IMR-90 (cell line): ENCODE results near the gene NREP. TPM values are rescaled to one million over a fixed set of nuclear protein-coding genes. Genes with fewer than 3 reads are reported as not detected.

Source experiments
- ATAC-seq: fragments of 200-7000 bp; cut with Tn5 transposase; 2 replicates; pipeline ENCODE4 v1.9.1; 2020; ENCODE audit warnings: low read depth, mild to moderate bottlenecking, moderate library complexity
- BruUV-seq: library from RNA; stranded (reverse); fragments of 400-500 nt; replicated peaks from 2 replicates; lab custom pipeline; 2021; lab: Mats Ljungman, UMichigan
- CTCF ChIA-PET: fragments of 300-600 bp; formaldehyde crosslinking; extraction: SDS; loops from one replicate; lab custom pipeline; 2021; ENCODE audit warnings: antibody characterized with exemption; lab: Yijun Ruan, JAX
- POLR2A ChIA-PET: fragments of 300-600 bp; sonication (Branson Sonifier 250); formaldehyde crosslinking; loops from one replicate; lab custom pipeline; 2022; ENCODE audit warnings: antibody characterized with exemption; ENCODE audit not compliant: unreplicated experiment; lab: Charles Lee
- DNase-seq: peaks from one replicate; pipeline ENCODE4 v3.0.0; 2013
- H2AFZ ChIP-seq: replicated peaks from 2 replicates; pipeline ENCODE3; 2013; ENCODE audit warnings: low read length, mild to moderate bottlenecking; ENCODE audit not compliant: poor library complexity
- H2AK5ac ChIP-seq: 2 replicates; pipeline ENCODE4 v1.6.1; 2013; ENCODE audit warnings: low read depth, low read length, inconsistent platforms
- H2AK9ac ChIP-seq: replicated peaks from 2 replicates; pipeline ENCODE3; 2013; ENCODE audit warnings: mild to moderate bottlenecking, low read depth, low read length, moderate library complexity; ENCODE audit not compliant: poor library complexity
- H2BK120ac ChIP-seq: 2 replicates; pipeline ENCODE4 v1.6.1; 2013; ENCODE audit warnings: low read depth, low read length, inconsistent platforms
- H2BK15ac ChIP-seq: 3 replicates; pipeline ENCODE4 v1.6.1; 2013; ENCODE audit warnings: low read depth, low read length, inconsistent platforms
- H2BK20ac ChIP-seq: 2 replicates; pipeline ENCODE4 v1.6.1; 2013; ENCODE audit warnings: low read depth, mild to moderate bottlenecking, inconsistent platforms, low read length, moderate library complexity
- H2BK5ac ChIP-seq: 2 replicates; pipeline ENCODE4 v1.6.1; 2013; ENCODE audit warnings: mild to moderate bottlenecking, low read depth, low read length, inconsistent platforms; ENCODE audit not compliant: poor library complexity, severe bottlenecking
- H3K14ac ChIP-seq: replicated peaks from 2 replicates; pipeline ENCODE4 v1.6.1; 2013; ENCODE audit warnings: low read depth, low read length, inconsistent platforms
- H3K18ac ChIP-seq: 2 replicates; pipeline ENCODE4 v1.6.1; 2013; ENCODE audit warnings: low read depth, low read length, control low read depth
- H3K23ac ChIP-seq: 2 replicates; pipeline ENCODE4 v1.6.1; 2013; ENCODE audit warnings: low read depth, low read length, inconsistent platforms
- H3K27ac ChIP-seq: 2 replicates; pipeline ENCODE4 v1.5.1; 2013; ENCODE audit warnings: mild to moderate bottlenecking, control low read depth, low read length; ENCODE audit not compliant: insufficient read depth
- H3K27me3 ChIP-seq: 2 replicates; pipeline ENCODE4 v1.6.1; 2013; ENCODE audit warnings: low read length; ENCODE audit not compliant: control insufficient read depth, insufficient read depth
- H3K36me3 ChIP-seq: 2 replicates; pipeline ENCODE4 v1.6.1; 2013; ENCODE audit warnings: low read length, mixed read lengths; ENCODE audit not compliant: control insufficient read depth, insufficient read depth
- H3K4ac ChIP-seq: 2 replicates; pipeline ENCODE4 v1.6.1; 2013; ENCODE audit warnings: low read depth, low read length, inconsistent platforms
- H3K4me1 ChIP-seq: 2 replicates; pipeline ENCODE4 v1.6.1; 2013; ENCODE audit warnings: low read length, mixed read lengths; ENCODE audit not compliant: control insufficient read depth, insufficient read depth
- H3K4me2 ChIP-seq: 2 replicates; pipeline ENCODE4 v1.6.1; 2013; ENCODE audit warnings: low read depth, mild to moderate bottlenecking, control low read depth, low read length, moderate library complexity
- H3K4me3 ChIP-seq: 2 replicates; pipeline ENCODE4 v1.5.1; 2013; ENCODE audit warnings: low read depth, mild to moderate bottlenecking, control low read depth, low read length, moderate library complexity; ENCODE audit not compliant: insufficient read depth
- H3K56ac ChIP-seq: 2 replicates; pipeline ENCODE4 v1.6.1; 2013; ENCODE audit warnings: low read length, inconsistent platforms; ENCODE audit not compliant: insufficient read depth; ENCODE audit errors: extremely low read depth
- H3K79me1 ChIP-seq, 2 experiments: 2 replicates each; pipeline ENCODE4 v1.6.1; 2013; ENCODE audit warnings: low read length in 2 of 2, inconsistent platforms in 1 of 2, low read depth in 1 of 2
- H3K9ac ChIP-seq: 2 replicates; pipeline ENCODE4 v1.6.1; 2013; ENCODE audit warnings: low read depth, low read length, control low read depth
- H3K9me1 ChIP-seq: 2 replicates; pipeline ENCODE4 v1.6.1; 2013; ENCODE audit warnings: low read length, inconsistent platforms; ENCODE audit not compliant: insufficient read depth
- H3K9me3 ChIP-seq: 2 replicates; pipeline ENCODE4 v1.6.1; 2013; ENCODE audit warnings: low read length; ENCODE audit not compliant: control insufficient read depth, insufficient read depth
- H4K20me1 ChIP-seq: 2 replicates; pipeline ENCODE4 v1.6.1; 2013; ENCODE audit warnings: low read length, inconsistent platforms; ENCODE audit not compliant: insufficient read depth
- H4K5ac ChIP-seq: 2 replicates; pipeline ENCODE4 v1.6.1; 2013; ENCODE audit warnings: mild to moderate bottlenecking, low read depth, low read length, control low read depth
- H4K8ac ChIP-seq, 2 experiments: 2 replicates each; pipeline ENCODE4 v1.6.1; 2013; ENCODE audit warnings: low read depth in 2 of 2, low read length in 2 of 2, control low read depth in 1 of 2, inconsistent platforms in 1 of 2
- H4K91ac ChIP-seq: 2 replicates; pipeline ENCODE4 v1.6.1; 2013; ENCODE audit warnings: low read depth, low read length, inconsistent platforms; ENCODE audit not compliant: insufficient read depth
- BHLHE40 ChIP-seq: fragments of 150-350 bp; IDR thresholded peaks from 2 replicates; pipeline ENCODE4 v1.6.1; 2016; ENCODE audit warnings: mild to moderate bottlenecking, low read depth, low read length
- CEBPB ChIP-seq: IDR thresholded peaks from 2 replicates; pipeline ENCODE4 v1.6.1; 2012; ENCODE audit warnings: low read depth, low read length, improper control_type of control experiment
- CHD1 ChIP-seq: IDR thresholded peaks from 2 replicates; pipeline ENCODE4 v1.6.1; 2012; ENCODE audit warnings: low read depth, low read length, improper control_type of control experiment
- ELK1 ChIP-seq: fragments of 150-350 bp; IDR thresholded peaks from 2 replicates; pipeline ENCODE4 v1.6.1; 2016; ENCODE audit warnings: low read depth, mild to moderate bottlenecking, low read length, moderate library complexity, borderline replicate concordance
- FOS ChIP-seq: fragments of 150-350 bp; IDR thresholded peaks from 2 replicates; pipeline ENCODE4 v1.6.1; 2016; ENCODE audit warnings: low read depth, low read length
- MAFK ChIP-seq: IDR thresholded peaks from 2 replicates; pipeline ENCODE4 v1.6.1; 2012; ENCODE audit warnings: low read depth, low read length, improper control_type of control experiment
- MAZ ChIP-seq: IDR thresholded peaks from 2 replicates; pipeline ENCODE4 v1.6.1; 2012; ENCODE audit warnings: low read depth, mild to moderate bottlenecking, low read length, improper control_type of control experiment, moderate library complexity, borderline replicate concordance
- MXI1 ChIP-seq: IDR thresholded peaks from 2 replicates; pipeline ENCODE4 v1.6.1; 2012; ENCODE audit warnings: low read depth, mild to moderate bottlenecking, low read length, moderate library complexity, borderline replicate concordance
- NFE2L2 ChIP-seq: fragments of 150-350 bp; IDR thresholded peaks from 2 replicates; pipeline ENCODE4 v1.6.1; 2016; ENCODE audit warnings: low read depth, mild to moderate bottlenecking, low read length
- POLR2A ChIP-seq: IDR thresholded peaks from 2 replicates; pipeline ENCODE4 v1.6.1; 2012; ENCODE audit warnings: mild to moderate bottlenecking, low read depth, low read length
- RAD21 ChIP-seq: IDR thresholded peaks from 2 replicates; pipeline ENCODE4 v1.6.1; 2012; ENCODE audit warnings: low read length, improper control_type of control experiment
- RCOR1 ChIP-seq: IDR thresholded peaks from 2 replicates; pipeline ENCODE4 v1.6.1; 2012; ENCODE audit warnings: mild to moderate bottlenecking, low read length, improper control_type of control experiment; ENCODE audit not compliant: insufficient replicate concordance
- RFX5 ChIP-seq: IDR thresholded peaks from 2 replicates; pipeline ENCODE4 v1.8.0; 2012; ENCODE audit warnings: low read depth, mild to moderate bottlenecking, low read length, moderate library complexity
- SMC3 ChIP-seq: fragments of 150-350 bp; IDR thresholded peaks from 2 replicates; pipeline ENCODE4 v1.6.1; 2016; ENCODE audit warnings: low read depth, mild to moderate bottlenecking, antibody characterized with exemption, low read length, moderate library complexity
- USF2 ChIP-seq: fragments of 150-350 bp; IDR thresholded peaks from 2 replicates; pipeline ENCODE4 v1.6.1; 2017; ENCODE audit warnings: mild to moderate bottlenecking, antibody characterized with exemption, low read length, low read depth
- WGBS, 2 experiments: methylation state at CpG; one replicate each; pipeline versions ENCODE4 v1.1.5 to v1.1.7; 2013; ENCODE audit warnings: missing lambda C conversion rate in 2 of 2; ENCODE audit not compliant: insufficient read length in 1 of 2; ENCODE audit errors: extremely low coverage in 2 of 2; 5-methylcytosine and 5-hydroxymethylcytosine counted together
- dilution Hi-C: fragments of 300-500 bp; cut with HindIII; formaldehyde crosslinking; loops from one replicate; pipeline ENCODE4 v1.14.3; 2018; ENCODE audit warnings: low sequenced_read_pairs; ENCODE audit not compliant: unreplicated experiment
- in situ Hi-C: fragments of 300-500 bp; cut with MboI; formaldehyde crosslinking; loops from 3 replicates; pipeline ENCODE4 v1.14.3; 2019; ENCODE audit warnings: low sequenced_read_pairs, inconsistent platforms, mixed read lengths
- intact Hi-C: fragments of 100-400 bp; cut with micrococcal nuclease; formaldehyde crosslinking; loops from 2 replicates; pipeline ENCODE4 v1.10.0; 2022
- polyA plus RNA-seq, 3 experiments: library from polyadenylated mRNA; depleted of rRNA; stranded (reverse); fragments of >200 nt; gene quantifications; 2 replicates each; pipeline ENCODE4 v1.2.3, GENCODE V29; 2012; ENCODE audit warnings: low replicate concordance in 1 of 3
- total RNA-seq: library from RNA; depleted of rRNA; stranded (reverse); fragments of >200 nt; gene quantifications from 2 replicates; pipeline ENCODE4 v1.2.3, GENCODE V29; 2012
- TF ChIP-seq, protein P1 (sequence below): conservative IDR thresholded peaks from 2 replicates; pipeline ENCODE4 v1.5.1; 2012; ENCODE audit warnings: mild to moderate bottlenecking, low read depth, low read length, improper control_type of control experiment

Gene NREP
- total and polyA plus RNA-seq, 2 of the 4 experiments (the other 2 are of a cell fraction): 178 to 277 TPM

DNA sequence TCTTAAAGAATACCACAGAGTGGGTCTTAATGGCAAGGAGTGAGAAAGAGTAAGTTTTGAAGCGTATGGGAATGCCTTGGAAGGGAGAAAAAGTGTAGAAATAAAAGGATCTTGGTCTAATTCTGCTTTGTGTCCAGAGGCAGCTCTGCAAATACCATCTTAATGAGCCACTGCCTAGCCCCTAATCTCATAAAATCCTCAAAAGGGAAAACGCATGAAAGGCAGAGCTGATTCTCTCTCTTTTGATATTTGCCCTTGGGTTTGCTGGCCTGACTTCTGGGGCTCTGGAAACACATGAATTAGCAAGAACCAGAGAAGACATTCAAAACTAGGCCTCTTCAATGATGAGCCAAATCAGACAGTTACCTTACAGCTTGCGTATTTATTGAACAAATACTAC lies 28.1 kb downstream of the NREP start:
- in situ Hi-C loops: no loop called here
- ChIA-PET CTCF (no interaction called here), POLR2A (no interaction called here)
- Histone ChIP-seq H2AFZ (no peak overlapping the region), H3K4me3 (no peak overlapping the region), H2BK20ac (no peak overlapping the region), H3K9me3 (no peaks in the 10 kb centered on the region), H3K56ac (no peak overlapping the region), H2BK120ac (no peak overlapping the region), H3K4me2 (no peak overlapping the region), H2BK5ac (no peak overlapping the region), H4K8ac (no peak overlapping the region), H2BK15ac (no peak overlapping the region), H2AK5ac (no peak overlapping the region), H4K91ac (no peak overlapping the region), H3K79me1 (peaks cover 11 to 25% of the 10 kb centered on the region in 2 experiments), H4K20me1 (no peaks in the 10 kb centered on the region), H3K14ac (no peak overlapping the region), H3K9ac (no peak overlapping the region), H3K4me1 (peaks cover 6% of the 10 kb centered on the region), H3K9me1 (peaks cover 4% of the 10 kb centered on the region), H3K36me3 (peaks cover 29% of the 10 kb centered on the region), H3K4ac (no peak overlapping the region), H3K18ac (no peak overlapping the region), H3K27me3 (no peaks in the 10 kb centered on the region), H3K27ac (no peak overlapping the region), H2AK9ac (no peak overlapping the region), H3K23ac (no peak overlapping the region), H4K5ac (no peak overlapping the region)
- no peak for DNase-seq
- dilution Hi-C loops: no loop called here
- no peak for ATAC-seq
- WGBS, 2 experiments: 80 to 100% methylated on average over 1 of the region's 3 CpGs
- no peak for TF ChIP-seq CEBPB
- TF ChIP-seq BHLHE40: no peak
- no peak for TF ChIP-seq MAZ
- no peak for TF ChIP-seq RFX5
- no peak for TF ChIP-seq MXI1
- no peak for TF ChIP-seq RAD21
- no peak for TF ChIP-seq SMC3
- TF ChIP-seq NFE2L2: no peak
- TF ChIP-seq MAFK: no peak
- no peak for TF ChIP-seq ELK1
- TF ChIP-seq USF2: no peak
- TF ChIP-seq, protein P1, sequence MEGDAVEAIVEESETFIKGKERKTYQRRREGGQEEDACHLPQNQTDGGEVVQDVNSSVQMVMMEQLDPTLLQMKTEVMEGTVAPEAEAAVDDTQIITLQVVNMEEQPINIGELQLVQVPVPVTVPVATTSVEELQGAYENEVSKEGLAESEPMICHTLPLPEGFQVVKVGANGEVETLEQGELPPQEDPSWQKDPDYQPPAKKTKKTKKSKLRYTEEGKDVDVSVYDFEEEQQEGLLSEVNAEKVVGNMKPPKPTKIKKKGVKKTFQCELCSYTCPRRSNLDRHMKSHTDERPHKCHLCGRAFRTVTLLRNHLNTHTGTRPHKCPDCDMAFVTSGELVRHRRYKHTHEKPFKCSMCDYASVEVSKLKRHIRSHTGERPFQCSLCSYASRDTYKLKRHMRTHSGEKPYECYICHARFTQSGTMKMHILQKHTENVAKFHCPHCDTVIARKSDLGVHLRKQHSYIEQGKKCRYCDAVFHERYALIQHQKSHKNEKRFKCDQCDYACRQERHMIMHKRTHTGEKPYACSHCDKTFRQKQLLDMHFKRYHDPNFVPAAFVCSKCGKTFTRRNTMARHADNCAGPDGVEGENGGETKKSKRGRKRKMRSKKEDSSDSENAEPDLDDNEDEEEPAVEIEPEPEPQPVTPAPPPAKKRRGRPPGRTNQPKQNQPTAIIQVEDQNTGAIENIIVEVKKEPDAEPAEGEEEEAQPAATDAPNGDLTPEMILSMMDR: no peak
- no peak for TF ChIP-seq CHD1
- no peak for TF ChIP-seq FOS
- no peak for TF ChIP-seq RCOR1
- TF ChIP-seq POLR2A: no peak
- no TSS peak for BruUV-seq
- intact Hi-C loops: no loop called here
